Endothelial cell of umbilical vein (primary cell): ENCODE measurements around the gene ZNF438. TPM values are rescaled to one million over a fixed set of nuclear protein-coding genes. Genes with fewer than 3 reads are reported as not detected.

ENCODE experiments used
- BruUV-seq: library from RNA; stranded (reverse); fragments of 400-500 nt; replicated peaks from 2 replicates; lab custom pipeline; 2021; lab: Mats Ljungman, UMichigan
- CTCF ChIA-PET: fragments of 300-600, 350-600 bp; sonication (Branson Sonifier 250); formaldehyde crosslinking; loops from one replicate; lab custom pipeline; 2021; ENCODE audit warnings: antibody characterized with exemption, inconsistent platforms; lab: Charles Lee
- POLR2A ChIA-PET: fragments of 300-600, 350-600 bp; sonication (Branson Sonifier 250); formaldehyde crosslinking; loops from one replicate; lab custom pipeline; 2021; ENCODE audit warnings: antibody characterized with exemption, inconsistent platforms; lab: Charles Lee
- DNase-seq: peaks from one replicate; pipeline ENCODE4 v3.0.0-alpha.2; 2011; ENCODE audit warnings: low read depth, low spot score
- FAIRE-seq: peaks from 2 replicates; lab custom pipeline; 2011; peaks lifted over from hg19 to GRCh38; lab: Jason Lieb, UNC
- H2AFZ ChIP-seq: 2 replicates; pipeline ENCODE4 v1.6.0; 2012; ENCODE audit warnings: low read depth, low read length, control low read depth, inconsistent platforms
- H3K27ac ChIP-seq: 2 replicates; pipeline ENCODE4 v1.5.1; 2011; ENCODE audit warnings: low read depth, mild to moderate bottlenecking, control low read depth, low read length, moderate library complexity; ENCODE audit not compliant: insufficient read depth
- H3K27me3 ChIP-seq, 2 experiments: 2 replicates each; pipeline versions ENCODE4 v1.6.0 to v1.6.1; 2011; ENCODE audit warnings: low read length in 2 of 2, mixed read lengths in 1 of 2; ENCODE audit not compliant: control insufficient read depth in 2 of 2, insufficient read depth in 2 of 2
- H3K36me3 ChIP-seq, 2 experiments: 2 replicates in 1 of 2; 3 replicates in 1 of 2; pipeline ENCODE4 v1.5.1; 2011; ENCODE audit warnings: low read length in 2 of 2, mild to moderate bottlenecking in 1 of 2, moderate library complexity in 1 of 2; ENCODE audit not compliant: control insufficient read depth in 2 of 2, insufficient read depth in 2 of 2; ENCODE audit errors: extremely low read depth in 1 of 2
- H3K4me1 ChIP-seq: 3 replicates; pipeline ENCODE4 v1.5.1; 2011; ENCODE audit warnings: mild to moderate bottlenecking, low read length; ENCODE audit not compliant: control insufficient read depth, insufficient read depth; ENCODE audit errors: extremely low read depth
- H3K4me2 ChIP-seq: 2 replicates; pipeline ENCODE4 v1.6.1; 2011; ENCODE audit warnings: low read length, control low read depth, mixed read lengths; ENCODE audit not compliant: insufficient read depth
- H3K4me3 ChIP-seq, 3 experiments: fragments of 200-600 bp in 1 of 3; sonication (generic), shearing (Covaris generic) in 1 of 3; replicated peaks in 1 of 3; 2 replicates each; pipeline ENCODE4 v1.5.1; 2011 to 2016; ENCODE audit warnings: control low read depth in 3 of 3, low read length in 3 of 3, mild to moderate bottlenecking in 2 of 3, inconsistent platforms in 1 of 3, low read depth in 1 of 3, moderate library complexity in 1 of 3; ENCODE audit not compliant: insufficient read depth in 1 of 3
- H3K79me2 ChIP-seq: 2 replicates; pipeline ENCODE4 v1.6.0; 2012; ENCODE audit warnings: low read length, inconsistent platforms; ENCODE audit not compliant: control insufficient read depth, insufficient read depth
- H3K9ac ChIP-seq: replicated peaks from 2 replicates; pipeline ENCODE3; 2011; ENCODE audit warnings: low read length, control low read depth; ENCODE audit not compliant: insufficient read depth; ENCODE audit errors: extremely low read depth
- H3K9me1 ChIP-seq: replicated peaks from 3 replicates; pipeline ENCODE4 v1.6.0; 2011; ENCODE audit warnings: mild to moderate bottlenecking, low read length; ENCODE audit not compliant: control insufficient read depth, insufficient read depth; ENCODE audit errors: extremely low read depth
- H3K9me3 ChIP-seq: replicated peaks from 2 replicates; pipeline ENCODE4 v1.5.1; 2012; ENCODE audit warnings: low read length, inconsistent platforms; ENCODE audit not compliant: control insufficient read depth, insufficient read depth
- H4K20me1 ChIP-seq: replicated peaks from 2 replicates; pipeline ENCODE3; 2011; ENCODE audit warnings: mild to moderate bottlenecking, low read length; ENCODE audit not compliant: control insufficient read depth, insufficient read depth; ENCODE audit errors: extremely low read depth
- CTCF ChIP-seq, 2 donors: IDR thresholded peaks; 1 replicate in 1 of 2; 2 replicates in 1 of 2; pipeline ENCODE4 v1.5.1; 2011; ENCODE audit warnings: low read length in 2 of 2, mild to moderate bottlenecking in 2 of 2, moderate library complexity in 2 of 2, control low read depth in 1 of 2, inconsistent platforms in 1 of 2, low read depth in 1 of 2; ENCODE audit not compliant: insufficient read depth in 1 of 2; ENCODE audit errors: extremely low read depth in 1 of 2
- EZH2 ChIP-seq: IDR thresholded peaks from 2 replicates; pipeline ENCODE4 v1.6.1; 2012; ENCODE audit warnings: borderline replicate concordance, low read depth, mild to moderate bottlenecking, moderate library complexity, low read length, inconsistent platforms; ENCODE audit not compliant: severe bottlenecking
- FOS ChIP-seq: IDR thresholded peaks from 2 replicates; pipeline ENCODE4 v1.6.1; 2011; ENCODE audit warnings: mild to moderate bottlenecking, low read length, moderate library complexity, borderline replicate concordance; ENCODE audit not compliant: insufficient read depth
- GATA2 ChIP-seq: IDR thresholded peaks from 2 replicates; pipeline ENCODE4 v1.7.0; 2011; ENCODE audit warnings: low read depth, mild to moderate bottlenecking, moderate library complexity, mixed read lengths, low read length; ENCODE audit not compliant: insufficient read length, insufficient read depth
- JUN ChIP-seq: IDR thresholded peaks from 2 replicates; pipeline ENCODE4 v1.6.1; 2011; ENCODE audit warnings: borderline replicate concordance, low read depth; ENCODE audit not compliant: insufficient read length, insufficient read depth
- MAX ChIP-seq: IDR thresholded peaks from 2 replicates; pipeline ENCODE4 v1.6.1; 2011; ENCODE audit not compliant: insufficient read depth, insufficient read length
- MYC ChIP-seq: IDR thresholded peaks from one replicate; pipeline ENCODE4 v1.6.1; 2011; ENCODE audit warnings: mild to moderate bottlenecking, low read depth, low read length
- POLR2A ChIP-seq: IDR thresholded peaks from 2 replicates; pipeline ENCODE4 v1.6.1; 2012; ENCODE audit warnings: low read depth, mild to moderate bottlenecking, control low read depth, low read length
- POLR2AphosphoS5 ChIP-seq: IDR thresholded peaks from 2 replicates; pipeline ENCODE4 v1.6.1; 2012; ENCODE audit warnings: low read depth, mild to moderate bottlenecking, control low read depth, low read length, moderate library complexity; ENCODE audit not compliant: insufficient read depth
- dilution Hi-C: fragments of 300-500 bp; cut with MboI; formaldehyde crosslinking; loops from one replicate; pipeline ENCODE4 v1.15.0; 2019; ENCODE audit warnings: low sequenced_read_pairs; ENCODE audit not compliant: extremely low pct_ligation_motif_present
- intact Hi-C: fragments of 100-400 bp; cut with micrococcal nuclease; formaldehyde crosslinking; loops from one replicate; pipeline ENCODE4 v1.10.0; 2022
- polyA plus RNA-seq, 4 experiments: library from polyadenylated mRNA; depleted of rRNA in 3 of 4; stranded (reverse) in 3 of 4; unstranded in 1 of 4; fragments of >200 nt; gene quantifications; 2 replicates each; pipeline versions ENCODE4 v1.2.1 to v1.2.3, GENCODE V29; 2011 to 2012; ENCODE audit warnings: missing spikeins in 1 of 4
- total RNA-seq: library from RNA; stranded (reverse); gene quantifications from 2 replicates; pipeline ENCODE4 v1.2.3, GENCODE V29; 2021

The ZNF438 gene
- total and polyA plus RNA-seq, 2 donors (not counting 3 experiments of a cell fraction or from before 2014, with no cell fraction given) = 7.2 to 15.1 TPM

- Histone ChIP-seq H3K9me1 (no peaks in the 10 kb centered on the region), H3K79me2 (no peaks in the 10 kb centered on the region), H3K9me3 (no peaks in the 10 kb centered on the region), H3K9ac (no peak overlapping the region), H3K4me1 (no peaks in the 10 kb centered on the region), H4K20me1 (no peaks in the 10 kb centered on the region), H3K36me3 (no peaks in the 10 kb centered on the region), H2AFZ (no peak overlapping the region), H3K27me3 (no peaks in the 10 kb centered on the region), H3K27ac (no peak overlapping the region), H3K4me3 (no peak overlapping the region), H3K4me2 (no peak overlapping the region)
- no peak for TF ChIP-seq MYC
- intact Hi-C loops = no loop called here
- no peak for DNase-seq
- dilution Hi-C loops = no loop called here
- peak; percentile 43 for FAIRE-seq
- BruUV-seq = no TSS peak
- CTCF ChIA-PET = no interaction called here
- POLR2A ChIA-PET = no interaction called here
Observed at GRCh38 chr10:30903397-30904138, 128.1 kb downstream of the ZNF438 start.

- BruUV-seq = no TSS peak
- DNase-seq (no peak), FAIRE-seq (no peak)
- TF ChIP-seq GATA2 = no peak
- TF ChIP-seq MYC = no peak
- no peak for TF ChIP-seq JUN
- no peak for TF ChIP-seq EZH2
- no peak for TF ChIP-seq MAX
- no peak for TF ChIP-seq FOS
- no peak for TF ChIP-seq POLR2A
- no peak for TF ChIP-seq POLR2AphosphoS5
- no peak for TF ChIP-seq CTCF (IDR thresholded peaks at IDR 0.05; ENCODE audit: extremely low read depth in 1 of 2, insufficient read depth in 1 of 2, low read depth in 1 of 2, low read length in 2 of 2)
- Histone ChIP-seq H3K27me3 (no peaks in the 10 kb centered on the region), H3K4me1 (no peaks in the 10 kb centered on the region), H3K9ac (no peak overlapping the region), H3K79me2 (no peaks in the 10 kb centered on the region), H2AFZ (no peak overlapping the region), H3K9me3 (no peaks in the 10 kb centered on the region), H3K9me1 (no peaks in the 10 kb centered on the region), H3K4me2 (no peak overlapping the region), H4K20me1 (no peaks in the 10 kb centered on the region), H3K4me3 (no peak overlapping the region), H3K36me3 (no peaks in the 10 kb centered on the region), H3K27ac (no peak overlapping the region)
- dilution Hi-C loops (no loop called here), intact Hi-C loops (no loop called here)
- ChIA-PET POLR2A (no interaction called here), CTCF (interaction anchor here (1.0 kb wide), 1 partner anchor 12 kb away, joined by 3 read pairs; no protein-coding TSS in a partner anchor)
Observed at GRCh38 chr10:30902621-30903396, 128.9 kb downstream of the ZNF438 start.
